GM12892 (cell line): ENCODE measurements around the gene ADTRP.
"Not testable (repeated sequence)": the region's sequence is repeated elsewhere in the genome, so short reads cannot be mapped to it uniquely, and the experiment has no call there.

Source experiments
- DNase-seq: peaks from one replicate; pipeline ENCODE4 v3.0.0; 2011; ENCODE audit not compliant: insufficient read length
- FAIRE-seq: peaks from 2 replicates; lab custom pipeline; 2011; peaks lifted over from hg19 to GRCh38; lab: Jason Lieb, UNC
- POLR2A ChIP-seq: IDR thresholded peaks from 2 replicates; pipeline ENCODE4 v1.6.1; 2011; ENCODE audit warnings: low read depth, low read length, control low read depth
- POLR2AphosphoS5 ChIP-seq: IDR thresholded peaks from 2 replicates; pipeline ENCODE4 v1.6.1; 2011; ENCODE audit warnings: low read depth, low read length, control low read depth
- TAF1 ChIP-seq: IDR thresholded peaks from 2 replicates; pipeline ENCODE4 v1.6.1; 2011; ENCODE audit warnings: low read depth, mild to moderate bottlenecking, control low read depth, low read length, borderline replicate concordance

ADTRP gene

GRCh38 chr6:11811644-11812264, 33.2 kb upstream of the ADTRP start:
- no peak for DNase-seq
- FAIRE-seq = no peak
- TF ChIP-seq POLR2AphosphoS5 (no peak), POLR2A (no peak)

GRCh38 chr6:11810854-11811643, 32.4 kb upstream of the ADTRP start:
- FAIRE-seq = no peak

GRCh38 chr6:11810039-11810541, 31.5 kb upstream of the ADTRP start:
- FAIRE-seq = no peak
- DNase-seq = no peak
- TF ChIP-seq TAF1 = no peak
- TF ChIP-seq POLR2AphosphoS5 = no peak
- TF ChIP-seq POLR2A = no peak

More at GRCh38 chr6:11810854-11811643, 32.4 kb upstream of the ADTRP start:
- TF ChIP-seq POLR2AphosphoS5 = no peak
- no peak for DNase-seq

- DNase-seq (no peak), FAIRE-seq (no peak)
- no peak for TF ChIP-seq POLR2AphosphoS5
- no peak for TF ChIP-seq POLR2A
Measured at GRCh38 chr6:11808054-11808453, 29.5 kb upstream of the ADTRP start.

GRCh38 chr6:11806561-11807317, 28.1 kb upstream of the ADTRP start:
- FAIRE-seq (no peak), DNase-seq (no peak)
- no peak for TF ChIP-seq POLR2A
- no peak for TF ChIP-seq TAF1
- TF ChIP-seq POLR2AphosphoS5 = no peak

- no peak for TF ChIP-seq POLR2A
- no peak for TF ChIP-seq POLR2AphosphoS5
- TF ChIP-seq TAF1 = no peak
- no peak for FAIRE-seq
- no peak for DNase-seq
Measured at GRCh38 chr6:11805259-11806053, 26.9 kb upstream of the ADTRP start.

GRCh38 chr6:11804701-11805100, 26.1 kb upstream of the ADTRP start:
- no peak for DNase-seq
- no peak for TF ChIP-seq POLR2A
- no peak for TF ChIP-seq POLR2AphosphoS5
- no peak for TF ChIP-seq TAF1
- FAIRE-seq = no peak

- TF ChIP-seq POLR2AphosphoS5 (no peak), POLR2A (no peak), TAF1 (no peak)
- DNase-seq (no peak), FAIRE-seq (no peak)
Measured at GRCh38 chr6:11804135-11804534, 25.5 kb upstream of the ADTRP start.

GRCh38 chr6:11803591-11803971, 25.0 kb upstream of the ADTRP start:
- DNase-seq = no peak
- no peak for TF ChIP-seq POLR2A
- FAIRE-seq = no peak

GRCh38 chr6:11802886-11803590, 24.4 kb upstream of the ADTRP start:
- TF ChIP-seq POLR2A (no peak), POLR2AphosphoS5 (no peak), TAF1 (no peak)
- FAIRE-seq = no peak
- no peak for DNase-seq

- not testable (repeated sequence) for DNase-seq
- peak; percentile 91 for FAIRE-seq
Measured at GRCh38 chr6:11800531-11800930, 21.9 kb upstream of the ADTRP start.
